AG10803 (cell line): ENCODE data around the gene PEX6.

Source experiments
- DNase-seq: peaks from one replicate; pipeline ENCODE4 v3.0.0; 2010; ENCODE audit warnings: low read depth
- H3K4me3 ChIP-seq: 2 replicates; pipeline ENCODE4 v1.5.1; 2011; ENCODE audit warnings: mild to moderate bottlenecking, low read length, control low read depth
- CTCF ChIP-seq: conservative IDR thresholded peaks from 2 replicates; pipeline ENCODE4 v1.5.1; 2011; ENCODE audit warnings: mild to moderate bottlenecking, low read length, control low read depth, inconsistent platforms

Gene PEX6

DNA sequence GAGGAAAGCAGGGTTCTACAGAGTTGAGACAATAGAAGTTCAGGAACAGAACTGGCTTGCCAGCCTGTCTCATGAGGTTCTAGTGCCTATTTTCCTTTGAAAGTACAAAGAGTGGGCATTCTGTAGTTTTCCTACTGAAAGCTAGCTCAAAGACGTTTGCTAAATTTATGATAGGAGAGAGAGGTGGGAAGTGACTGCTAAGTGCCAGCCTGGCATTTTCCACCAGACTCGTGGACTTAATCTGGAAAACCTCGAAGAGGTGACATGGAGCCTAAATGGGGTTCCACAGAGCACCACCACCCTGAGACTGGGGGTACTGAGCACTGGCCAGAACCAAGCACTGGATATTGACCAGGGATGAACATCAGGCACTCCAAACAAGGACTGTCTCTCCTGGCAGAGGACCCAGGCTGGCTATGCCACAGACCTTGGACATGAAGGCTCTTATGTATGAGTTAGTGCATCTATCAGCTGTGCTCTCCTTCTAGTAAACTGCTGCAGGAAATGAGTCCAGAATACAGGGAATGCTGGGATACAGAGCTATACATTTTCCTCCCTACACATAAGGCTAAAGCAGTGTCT, 7.1 kb downstream of the PEX6 start:
- TF ChIP-seq CTCF, result no peak

GRCh38 chr6:42970871-42971612, 7.9 kb downstream of the PEX6 start:
- no peak for TF ChIP-seq CTCF
- DNase-seq, result no peak
- H3K4me3 ChIP-seq, result no peak overlapping the region

More for the DNA sequence above, 7.1 kb downstream of the PEX6 start:
- no peak overlapping the region for H3K4me3 ChIP-seq
- DNase-seq, result no peak

DNA sequence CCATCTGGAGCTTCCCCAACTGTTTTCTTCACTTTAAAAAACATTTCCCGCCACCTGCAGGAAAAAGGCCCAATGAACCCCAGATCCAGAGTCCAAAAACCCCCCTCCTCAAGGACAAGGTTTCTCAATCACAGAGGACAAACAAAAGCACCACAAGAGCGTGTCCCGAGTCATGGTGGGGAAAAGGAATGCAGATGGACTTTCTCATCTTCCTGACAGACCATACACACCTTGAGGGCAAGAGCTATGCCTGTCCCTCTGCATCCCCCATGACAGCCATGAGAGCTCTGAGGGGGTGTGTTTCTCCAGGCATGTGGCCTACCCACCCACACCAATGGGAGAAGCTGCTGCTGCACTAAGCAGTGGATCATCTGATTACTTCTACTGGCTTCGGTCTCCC, 9.0 kb downstream of the PEX6 start:
- no peak for TF ChIP-seq CTCF
- DNase-seq, result no peak
- no peak overlapping the region for H3K4me3 ChIP-seq

GRCh38 chr6:42969431-42969830, 9.6 kb downstream of the PEX6 start:
- no peak for TF ChIP-seq CTCF
- DNase-seq, result no peak
- H3K4me3 ChIP-seq, result no peak overlapping the region

GRCh38 chr6:42968783-42969182, 10.2 kb downstream of the PEX6 start:
- no peak for TF ChIP-seq CTCF
- no peak overlapping the region for H3K4me3 ChIP-seq
- DNase-seq, result no peak

DNA sequence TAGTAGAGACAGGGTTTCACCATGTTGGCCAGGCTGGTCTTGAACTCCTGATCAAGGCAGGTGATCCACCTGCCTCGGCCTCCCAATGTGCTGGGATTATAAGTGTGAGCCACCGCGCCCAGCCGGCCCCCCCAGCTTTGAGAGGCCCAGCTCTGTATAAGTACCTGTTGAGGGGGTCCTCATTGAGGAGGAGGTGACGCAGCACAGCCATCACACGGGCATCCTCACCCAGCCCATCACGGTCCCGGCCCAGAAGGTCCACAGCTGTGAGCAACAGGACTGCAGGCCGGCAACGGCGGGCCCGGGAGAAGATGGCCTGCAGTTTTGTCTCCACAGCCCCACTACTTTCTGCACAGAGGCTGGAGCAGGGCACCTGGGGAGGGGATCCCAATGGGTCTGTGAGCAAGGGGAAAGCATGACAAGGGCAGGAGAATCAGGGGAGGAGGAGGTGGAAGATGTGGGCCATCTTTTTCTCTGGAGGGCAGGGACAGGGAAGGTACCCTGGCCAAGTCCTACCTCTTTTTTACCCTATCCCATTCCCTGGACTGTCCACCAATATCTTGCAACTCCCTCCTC, 10.8 kb downstream of the PEX6 start:
- no peak for DNase-seq
- H3K4me3 ChIP-seq, result no peak overlapping the region
- TF ChIP-seq CTCF, result no peak

GRCh38 chr6:42967228-42967627, 11.8 kb downstream of the PEX6 start:
- H3K4me3 ChIP-seq, result no peak overlapping the region
- TF ChIP-seq CTCF, result no peak
- no peak for DNase-seq
